ENCODE data around the gene CXCR4. TPM values are rescaled to one million over a fixed set of nuclear protein-coding genes. Genes with fewer than 3 reads are reported as not detected.

CXCR4 gene
- total RNA-seq, 1 experiment from 2014 or later = 0.06 TPM

DNA sequence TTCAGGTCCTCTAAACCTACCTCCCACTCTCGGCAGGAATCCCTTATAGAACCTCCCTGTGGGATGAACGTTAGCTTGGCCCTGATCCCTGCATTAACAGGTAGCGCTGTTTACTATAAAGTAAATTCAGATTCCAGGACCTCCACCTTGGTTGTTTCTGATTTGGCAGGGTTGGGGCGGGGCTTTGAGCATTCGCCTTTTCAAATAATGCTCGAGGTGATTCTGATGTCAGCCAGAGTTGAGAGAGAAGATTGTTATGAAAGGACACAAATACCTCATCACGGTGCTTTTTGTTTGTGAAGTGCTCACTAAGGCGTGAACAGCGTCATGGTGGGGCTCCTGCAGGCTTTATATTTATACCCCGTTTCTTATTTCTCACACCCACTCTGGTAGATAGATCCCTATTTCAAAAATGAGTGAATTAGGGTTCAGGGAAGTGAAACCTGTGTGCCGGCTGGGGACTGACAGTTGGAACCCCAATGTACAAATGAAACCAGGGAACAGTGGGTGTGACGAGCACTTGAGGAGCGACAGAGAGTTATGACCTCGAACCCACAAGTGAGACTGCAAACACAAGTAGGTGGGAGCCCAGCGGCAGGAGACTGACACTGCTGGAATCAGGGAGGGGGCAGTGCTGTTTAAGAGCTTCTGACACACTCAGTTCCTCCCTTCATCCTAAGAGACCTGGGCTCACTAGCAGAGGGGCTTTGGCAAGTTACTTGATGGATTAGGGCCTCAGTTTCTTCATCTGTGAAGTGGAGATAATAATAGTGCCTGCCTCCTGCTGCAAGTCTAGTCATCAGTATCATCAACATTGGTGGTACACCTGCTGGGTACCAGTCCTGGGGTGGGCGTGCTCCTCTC is 14.2 kb upstream of the CXCR4 start:
- DNase-seq (ENCODE audit: low spot score) = no peak

DNA sequence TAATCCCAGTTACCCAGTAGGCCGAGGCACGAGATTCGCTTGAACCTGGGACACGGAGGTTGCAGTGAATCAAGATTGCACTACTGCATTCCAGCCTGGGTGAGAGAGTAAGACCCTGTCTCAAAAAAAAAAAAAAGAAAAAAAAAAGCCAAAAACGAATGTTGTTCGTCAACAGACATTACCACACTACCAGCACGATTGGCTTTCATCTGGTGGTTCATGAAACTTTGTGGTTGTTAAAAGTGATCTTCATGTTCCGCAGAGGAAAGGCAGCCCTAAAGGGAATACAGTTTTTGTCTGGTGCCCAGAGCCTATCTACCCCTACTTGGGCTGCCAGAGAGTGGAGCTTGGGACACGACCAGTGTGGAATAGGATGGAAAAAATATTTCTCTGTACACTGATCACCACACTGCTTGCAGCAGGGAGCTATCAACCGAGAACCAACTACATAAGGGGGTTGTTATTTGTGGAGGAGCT is 13.6 kb upstream of the CXCR4 start:
- no peak for DNase-seq (ENCODE audit: low spot score)

DNA sequence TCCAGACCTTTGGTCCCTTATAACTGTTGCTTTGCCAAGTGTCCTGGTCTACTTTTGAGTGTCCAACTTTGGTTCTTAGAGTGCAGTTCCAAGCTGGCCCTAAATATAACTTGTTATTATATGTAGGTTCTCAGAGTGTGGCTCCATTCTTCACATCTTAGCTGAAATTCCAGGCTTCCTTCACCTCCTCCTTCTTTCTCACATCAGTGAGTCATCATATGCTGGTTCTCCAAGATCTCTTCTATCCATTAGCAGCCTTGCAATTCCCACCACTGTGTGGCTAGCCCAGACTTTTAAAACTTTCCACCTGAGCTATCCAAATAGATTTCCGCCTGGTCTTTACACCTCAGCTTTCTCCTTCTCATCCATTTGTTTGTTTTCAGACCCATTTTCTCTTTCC is 12.6 kb upstream of the CXCR4 start:
- no peak for DNase-seq (ENCODE audit: low spot score)

DNA sequence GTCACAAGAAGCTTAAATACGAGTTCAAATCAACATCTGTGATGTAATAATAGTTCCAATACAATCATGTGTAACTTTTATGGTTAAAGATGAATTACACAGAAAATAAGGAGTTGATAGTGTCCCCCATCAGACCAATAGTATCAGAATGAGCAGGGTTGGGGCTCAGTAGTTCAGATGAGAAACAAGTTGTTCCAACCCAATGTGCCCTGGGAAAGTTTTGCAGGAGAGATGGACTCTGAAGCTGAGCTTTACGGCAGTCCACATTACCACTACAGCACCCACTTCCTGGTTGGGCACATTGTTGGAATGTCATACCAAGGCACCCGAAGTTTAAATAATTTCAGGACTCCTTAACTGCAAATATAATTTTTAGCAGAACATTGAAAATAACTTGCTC is 12.1 kb upstream of the CXCR4 start:
- DNase-seq (ENCODE audit: low spot score) = no peak

DNA sequence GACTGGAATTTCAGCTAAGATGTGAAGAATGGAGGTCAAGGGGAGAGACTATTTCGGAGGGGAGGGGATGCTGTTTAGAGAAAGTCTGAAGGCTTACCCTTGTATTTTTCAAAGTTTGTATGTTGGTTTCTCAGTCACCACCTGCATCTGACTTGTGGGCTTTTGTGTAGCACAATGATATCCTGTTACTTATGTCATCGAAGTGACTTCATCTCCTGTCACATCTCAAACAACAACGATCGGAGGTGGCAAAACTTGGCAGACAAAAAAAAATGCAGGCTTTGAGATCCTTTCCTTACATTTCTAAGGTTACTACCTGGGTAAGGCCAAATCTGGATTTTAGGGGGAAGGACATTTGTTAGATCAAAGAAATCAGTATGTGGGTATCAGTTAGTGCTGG is 11.7 kb upstream of the CXCR4 start:
- DNase-seq (ENCODE audit: low spot score) = no peak

DNA sequence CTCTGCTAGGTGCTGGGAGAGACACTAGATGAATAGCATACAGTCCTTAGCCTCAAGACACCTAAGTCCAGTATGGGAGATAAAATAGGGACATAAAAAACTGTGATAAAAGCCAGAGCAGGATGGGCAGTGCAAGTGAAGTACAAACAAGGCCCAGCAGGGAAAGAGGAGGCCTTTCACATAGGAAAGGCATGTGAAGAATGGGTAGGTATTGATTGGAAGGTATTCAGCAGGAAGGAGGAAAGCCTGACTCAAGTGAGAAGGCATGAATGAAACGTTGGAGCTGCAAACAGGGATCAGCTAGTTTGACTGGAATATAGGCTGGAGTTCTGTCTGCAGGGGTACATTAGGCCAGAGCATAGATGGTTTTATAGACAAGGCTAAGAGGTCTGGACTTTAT is 11.0 kb upstream of the CXCR4 start:
- no peak for DNase-seq (ENCODE audit: low spot score)

DNA sequence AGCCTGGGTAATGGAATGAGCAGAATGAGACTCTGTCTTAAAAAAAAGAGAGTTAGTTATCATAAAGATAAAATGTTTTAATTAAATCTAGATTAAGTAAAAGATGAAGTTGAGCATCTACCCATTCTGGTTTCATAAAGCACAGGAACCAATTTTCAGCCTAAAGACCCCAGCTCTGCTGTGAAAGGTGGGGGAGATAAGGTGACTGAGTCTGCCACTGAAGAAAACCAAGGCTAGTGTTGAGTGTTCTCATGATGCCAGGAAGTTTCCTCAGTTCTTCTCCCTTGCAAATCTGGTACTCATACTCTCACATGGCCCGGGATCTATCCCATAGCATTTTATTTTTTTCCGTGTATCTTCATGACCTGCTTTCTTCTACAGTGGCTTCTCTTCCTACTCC is 10.4 kb upstream of the CXCR4 start:
- DNase-seq (ENCODE audit: low spot score) = no peak

DNA sequence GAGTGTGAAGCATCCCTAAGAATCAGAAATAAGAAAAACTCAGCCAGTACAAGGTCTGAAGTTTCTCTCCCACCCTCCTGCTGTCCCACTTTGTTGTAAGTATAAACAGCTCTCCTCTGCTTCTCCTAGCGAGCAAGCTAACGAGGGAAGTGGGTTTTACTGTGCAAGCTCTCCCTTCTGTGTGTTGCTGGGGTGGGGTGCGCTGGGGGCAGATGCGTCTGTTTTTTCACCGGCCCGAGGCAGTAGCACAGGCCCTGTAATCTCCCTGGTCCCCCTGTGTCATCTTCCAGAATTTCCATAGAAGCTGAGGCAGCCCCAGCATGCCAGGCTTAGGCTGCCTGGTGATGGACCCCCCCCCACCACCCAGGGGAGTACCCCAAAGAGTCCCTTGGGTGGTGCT is 9.4 kb upstream of the CXCR4 start:
- DNase-seq (ENCODE audit: low spot score) = no peak

DNA sequence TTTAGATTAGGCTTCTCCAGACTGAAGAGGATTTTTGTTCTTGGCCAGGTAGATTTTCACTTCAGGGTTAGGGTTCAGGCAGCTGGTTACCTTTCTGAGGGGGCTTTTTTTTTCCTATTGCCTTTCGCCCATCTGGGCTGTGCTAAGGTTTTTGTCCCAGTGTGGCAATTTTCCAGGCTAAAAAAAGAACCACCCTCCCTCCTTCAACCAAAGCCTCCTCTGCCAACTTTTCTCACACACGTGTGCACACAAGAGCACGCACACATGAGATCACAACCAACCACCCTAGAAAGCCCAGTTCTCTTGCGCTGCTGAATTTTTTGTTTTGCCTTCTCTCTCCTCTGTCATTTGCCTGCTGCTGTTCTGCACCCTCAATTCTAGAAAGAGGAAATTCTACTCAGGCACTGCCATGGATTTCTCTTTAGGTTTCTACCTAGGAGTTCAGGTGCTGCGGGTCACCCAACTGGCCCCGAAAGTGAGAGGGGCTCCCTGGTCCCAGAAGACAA is 8.5 kb upstream of the CXCR4 start:
- no peak for DNase-seq (ENCODE audit: low spot score)

DNA sequence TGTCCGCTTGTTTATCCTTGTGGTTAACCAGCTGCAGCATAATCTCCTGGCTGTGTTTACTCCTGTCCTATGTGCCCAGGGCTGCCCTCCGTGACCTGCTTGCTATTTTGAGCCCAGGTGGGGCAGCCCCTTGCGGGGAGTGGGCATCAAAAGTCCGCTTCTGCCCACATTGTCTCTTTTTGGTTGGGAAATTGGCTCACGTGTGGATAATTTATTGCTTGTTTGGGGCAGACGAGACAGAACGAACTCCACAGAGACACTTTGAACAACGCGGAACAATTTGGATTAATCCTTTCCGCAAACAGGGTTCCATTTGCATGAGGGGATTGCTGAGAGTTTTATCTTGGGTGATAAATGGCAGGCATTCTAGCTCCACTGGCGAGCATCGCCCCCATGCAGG is 8.1 kb upstream of the CXCR4 start:
- no peak for DNase-seq (ENCODE audit: low spot score)

DNA sequence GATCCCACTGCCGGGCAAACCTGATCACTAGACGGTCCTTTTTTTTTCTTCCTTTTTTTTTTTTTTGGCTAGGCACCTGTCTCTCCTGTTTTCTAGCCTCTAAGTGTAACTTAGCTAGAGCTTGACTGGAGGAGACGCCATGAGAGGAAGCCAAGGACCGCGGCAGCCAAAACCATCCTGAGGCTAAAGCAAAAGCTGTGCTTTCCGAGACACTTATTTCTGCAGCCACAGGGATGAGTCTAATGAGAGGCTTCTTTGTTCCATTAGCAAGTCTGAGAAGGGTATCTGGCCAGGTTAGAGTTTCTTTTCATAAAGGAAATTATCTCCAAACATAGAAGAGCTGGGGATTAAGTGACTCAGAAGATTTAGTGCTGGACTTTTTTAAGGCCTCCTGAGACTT is 7.3 kb upstream of the CXCR4 start:
- no peak for DNase-seq (ENCODE audit: low spot score)

DNA sequence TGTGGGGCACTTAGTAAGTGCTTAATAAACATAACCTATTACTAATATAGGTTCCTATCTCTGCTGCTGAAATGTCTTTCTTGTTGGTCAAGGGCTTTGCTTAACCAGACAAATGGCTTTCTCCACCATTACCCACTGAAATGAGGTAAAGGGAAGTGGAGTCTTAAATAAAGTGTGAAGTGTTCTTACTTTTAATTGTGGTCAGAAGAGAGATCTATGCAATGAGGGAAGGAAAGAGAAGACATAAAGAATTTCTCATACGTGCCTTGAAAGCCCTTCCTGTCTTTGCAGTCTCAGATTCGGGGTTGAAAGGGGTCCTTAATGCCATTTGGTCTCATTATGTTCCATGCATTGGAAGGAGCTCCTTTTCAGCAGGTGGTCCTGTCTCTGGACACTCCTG is 6.9 kb upstream of the CXCR4 start:
- no peak for DNase-seq (ENCODE audit: low spot score)

DNA sequence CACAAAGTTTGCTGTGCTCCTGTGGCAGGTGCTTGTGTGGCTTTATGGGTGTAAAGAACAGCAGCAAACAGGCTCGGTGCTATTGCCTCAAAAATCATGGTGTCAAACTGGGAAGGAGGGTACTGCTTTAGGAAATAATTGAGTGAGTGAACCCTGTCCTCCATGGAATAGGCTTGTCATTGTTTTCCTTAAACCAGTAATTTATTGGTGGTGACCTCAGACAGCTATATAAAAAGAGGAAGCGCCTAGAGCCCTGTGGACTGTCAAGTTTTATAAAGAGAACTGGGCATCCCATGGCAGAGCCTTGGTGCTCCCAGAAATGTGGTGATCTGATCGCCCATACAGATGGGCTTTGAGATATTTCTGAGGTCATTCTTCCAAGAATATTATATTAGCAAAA is 4.7 kb upstream of the CXCR4 start:
- DNase-seq (ENCODE audit: low spot score) = no peak

DNA sequence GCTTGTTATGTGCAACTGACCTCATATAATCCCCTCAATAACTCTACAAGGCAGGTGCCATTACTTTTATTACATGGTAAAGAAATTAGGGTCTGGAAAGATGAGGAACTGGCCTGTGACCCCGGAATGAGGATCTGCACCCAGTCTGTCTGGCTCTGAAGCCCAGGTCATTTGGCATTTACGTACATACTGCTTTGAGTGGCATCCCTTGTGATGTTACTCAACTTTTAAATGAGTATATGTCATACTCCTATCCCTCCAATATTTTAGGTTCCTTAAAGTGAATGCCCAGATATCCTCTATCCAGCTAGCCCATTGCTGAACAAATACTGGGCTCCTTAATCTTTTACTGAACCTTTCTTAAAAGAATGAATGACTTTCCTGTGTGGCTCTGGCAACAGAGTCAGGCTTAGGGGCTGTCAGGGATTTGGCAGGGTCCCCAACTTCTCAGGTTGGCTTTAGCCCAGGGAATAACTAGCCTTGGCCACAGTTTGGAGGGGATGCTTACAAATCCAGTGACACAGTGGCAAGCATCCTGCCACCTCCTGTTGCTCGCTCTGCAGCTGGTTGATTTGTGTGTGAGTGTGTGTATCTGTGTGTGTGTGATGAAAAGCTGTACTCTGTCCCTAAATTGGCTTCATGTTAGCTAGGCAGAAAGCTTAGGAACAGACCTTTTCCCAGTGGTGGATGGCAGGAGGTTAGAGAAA is 3.4 kb upstream of the CXCR4 start:
- no peak for DNase-seq (ENCODE audit: low spot score)

DNA sequence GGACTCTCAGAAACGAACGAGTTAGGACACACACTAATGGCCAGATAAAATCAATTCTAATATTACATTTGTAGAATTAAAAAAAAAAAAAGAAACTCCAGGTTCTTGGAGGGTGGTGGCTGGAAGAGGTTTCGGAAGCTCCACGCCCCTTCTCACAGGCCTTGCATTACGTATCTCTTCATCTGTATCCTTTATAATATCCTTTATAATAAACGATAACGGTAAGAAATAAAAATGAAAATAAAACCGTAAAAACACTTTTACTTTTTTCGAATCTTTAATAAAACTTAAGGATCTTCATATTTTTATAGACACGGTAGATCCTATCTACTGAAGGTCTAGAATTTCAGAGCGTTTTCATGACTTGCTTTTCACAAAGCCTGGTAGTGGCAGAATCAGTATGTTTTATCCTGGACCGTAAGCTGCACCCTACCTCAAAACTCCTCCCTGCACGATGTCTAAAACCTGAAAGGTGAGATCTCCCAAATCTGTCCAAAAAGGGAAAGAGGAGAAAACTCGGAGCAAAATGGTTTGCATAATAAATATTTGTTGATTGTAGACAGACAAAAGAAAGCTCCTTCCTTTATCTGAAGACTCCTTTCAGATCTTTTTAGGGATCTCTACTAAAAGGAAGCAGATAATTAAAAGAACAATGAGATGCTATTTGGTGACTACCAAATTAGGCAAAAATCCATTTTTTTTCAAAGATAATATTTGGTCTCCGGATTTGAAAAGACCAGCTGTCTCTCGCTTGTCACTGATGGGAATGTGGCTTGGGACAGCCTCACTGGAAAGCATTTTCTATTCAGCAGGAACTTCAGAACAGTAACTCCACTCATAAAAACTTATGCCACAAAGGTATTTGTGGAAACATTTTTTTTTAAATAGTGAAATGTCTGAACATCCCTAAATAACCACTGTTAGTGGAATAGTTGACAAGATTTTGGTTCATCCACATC is 2.0 kb upstream of the CXCR4 start:
- no peak for DNase-seq (ENCODE audit: low spot score)

DNA sequence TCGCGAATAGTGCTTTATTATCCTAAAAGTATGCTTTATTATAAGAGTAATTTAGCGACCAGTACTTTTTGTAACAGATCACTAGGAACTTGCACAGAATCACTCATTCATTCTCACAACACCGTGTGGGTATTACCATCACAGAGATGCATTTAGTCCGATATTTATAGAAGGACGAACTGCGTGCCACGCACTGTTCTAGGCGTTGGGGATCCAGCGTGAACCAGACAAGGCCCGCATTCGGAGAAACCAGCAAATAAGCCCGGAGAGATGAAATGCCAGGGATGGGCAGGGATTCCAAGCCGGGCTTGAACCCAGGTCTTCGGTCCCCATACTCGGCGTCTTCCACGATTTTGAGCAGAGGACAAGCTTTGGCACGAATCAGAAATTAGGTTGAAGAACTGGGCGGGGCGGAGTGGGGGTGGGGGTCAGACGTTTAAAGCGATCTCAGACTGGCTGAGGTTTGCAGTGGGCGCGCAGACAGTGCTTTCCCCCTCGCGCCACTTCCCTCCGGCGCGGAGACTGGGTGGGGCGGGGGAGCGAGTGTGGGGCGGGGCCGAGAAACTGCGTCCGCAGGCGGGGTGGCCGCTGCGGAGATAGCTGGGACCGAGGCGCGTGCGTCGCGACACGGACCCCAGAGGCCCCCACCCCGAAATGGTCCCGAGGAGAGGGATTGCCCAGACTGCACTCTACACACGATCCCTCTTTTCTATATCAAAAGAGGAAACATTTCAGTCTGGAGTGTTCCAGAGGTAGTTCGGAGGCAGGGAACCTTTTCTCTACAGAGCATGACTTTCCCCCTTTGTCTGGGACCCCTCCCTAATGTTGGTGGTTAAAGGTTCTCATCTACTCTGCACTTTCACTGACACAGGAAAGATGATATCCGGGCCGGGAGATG is 1.1 kb upstream of the CXCR4 start:
- no peak for DNase-seq (ENCODE audit: low spot score)

DNA sequence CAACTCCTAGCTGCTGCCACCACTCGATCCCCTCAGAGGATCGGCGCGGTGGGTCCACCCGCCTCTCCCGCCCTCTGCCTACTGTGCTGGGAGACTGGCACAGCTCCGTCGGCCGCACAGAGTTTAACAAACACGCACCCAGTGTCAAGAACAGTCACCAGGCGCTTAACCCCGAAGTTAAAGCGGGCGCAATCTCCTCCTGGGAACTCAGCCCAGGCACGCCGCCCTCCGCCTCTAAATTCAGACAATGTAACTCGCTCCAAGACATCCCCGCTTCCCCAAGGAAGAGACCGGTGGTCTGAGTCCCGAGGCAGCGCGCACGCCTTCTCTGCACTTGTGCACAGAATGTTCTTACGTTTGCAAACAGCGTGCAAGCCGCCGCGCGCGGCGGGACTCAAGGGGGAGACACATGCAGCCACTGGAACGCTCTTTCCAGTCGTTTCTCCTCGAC is 533 bp downstream of the CXCR4 start:
- no peak for DNase-seq (ENCODE audit: low spot score)

DNA sequence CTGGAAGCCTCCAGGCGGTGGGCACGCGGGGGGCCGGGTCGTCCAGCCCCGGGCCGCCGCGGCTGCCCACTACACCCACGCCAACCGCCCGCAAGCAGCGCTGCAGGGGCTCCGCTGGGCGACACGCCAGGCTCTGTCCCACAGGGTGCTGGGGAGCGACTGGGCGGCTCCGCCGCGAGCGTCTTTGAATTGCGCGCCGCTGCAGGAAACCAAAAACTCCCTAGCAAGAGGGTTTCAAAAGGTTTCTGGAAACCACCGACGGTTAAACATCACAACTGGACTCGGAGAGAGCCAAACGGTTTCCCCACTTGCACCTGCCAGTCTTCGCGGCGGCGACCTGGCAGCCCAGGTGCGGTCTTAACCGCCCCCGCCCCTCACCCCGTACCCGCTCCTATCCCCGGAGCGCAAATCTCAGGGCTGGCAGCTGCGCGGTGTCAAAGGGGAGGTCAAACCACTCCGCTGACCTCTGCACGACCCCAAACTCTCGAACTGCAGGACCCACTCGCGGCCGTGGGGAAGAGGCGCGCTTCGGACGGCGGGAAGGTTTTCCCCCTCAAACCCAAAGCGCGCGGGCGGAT is 1.0 kb downstream of the CXCR4 start:
- no peak for DNase-seq (ENCODE audit: low spot score)

DNA sequence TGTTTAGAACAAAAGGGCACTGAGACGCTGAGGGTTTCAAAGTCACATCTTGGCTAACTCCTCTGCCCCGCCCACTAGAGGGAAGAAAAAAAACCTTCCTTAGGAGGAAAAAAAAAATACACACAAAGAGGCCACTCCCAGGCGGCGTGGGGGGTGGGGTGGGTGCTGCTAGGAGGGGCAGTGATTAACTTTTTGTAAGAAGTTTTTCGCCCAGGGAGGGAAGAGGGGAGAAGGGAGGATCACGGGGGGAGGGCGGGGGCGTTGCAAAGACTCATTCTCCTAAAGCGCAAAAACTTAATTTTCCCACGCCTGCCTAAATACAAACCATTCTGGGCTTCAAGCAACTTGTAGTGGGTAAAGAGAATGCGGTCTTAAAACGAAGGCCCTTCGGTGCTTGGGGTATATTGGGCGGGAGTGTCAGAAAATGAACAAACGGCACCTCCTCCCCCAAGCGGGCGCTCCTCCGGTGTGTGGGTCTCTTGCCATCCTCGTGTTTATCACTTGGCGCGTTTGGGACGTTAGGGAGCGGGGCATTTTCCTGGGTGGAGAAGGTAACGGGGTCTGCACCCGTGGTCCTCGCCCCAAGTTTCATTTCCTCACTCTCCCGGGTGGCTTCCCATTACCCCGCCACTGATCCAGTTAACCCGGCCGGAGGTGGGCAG is 1.7 kb downstream of the CXCR4 start:
- no peak for DNase-seq (ENCODE audit: low spot score)

Data from H4 (cell line).